D721Med (cell line): ENCODE data around the gene GCAT.
"Not testable (repeated sequence)": the region's sequence is repeated elsewhere in the genome, so short reads cannot be mapped to it uniquely, and the experiment has no call there.

ENCODE experiments used
- DNase-seq: peaks from one replicate; pipeline ENCODE4 v3.0.0; 2011; ENCODE audit warnings: low spot score; ENCODE audit not compliant: insufficient read length
- FAIRE-seq: peaks from 2 replicates; lab custom pipeline; 2011; peaks lifted over from hg19 to GRCh38; lab: Jason Lieb, UNC
- CTCF ChIP-seq: IDR thresholded peaks from 2 replicates; pipeline ENCODE4 v1.5.1; 2012; ENCODE audit warnings: mild to moderate bottlenecking, control low read depth; ENCODE audit not compliant: insufficient read depth; ENCODE audit errors: missing control alignments

The GCAT gene

GRCh38 chr22:37782340-37783168, 25.2 kb upstream of the GCAT start:
- no peak for TF ChIP-seq CTCF
- DNase-seq = no peak
- FAIRE-seq = no peak

GRCh38 chr22:37784829-37785495, 22.8 kb upstream of the GCAT start:
- FAIRE-seq (no peak), DNase-seq (no peak)
- TF ChIP-seq CTCF = no peak

- no peak for TF ChIP-seq CTCF
- FAIRE-seq (no peak), DNase-seq (no peak)
Observed at GRCh38 chr22:37790234-37790633, 17.5 kb upstream of the GCAT start.

DNA sequence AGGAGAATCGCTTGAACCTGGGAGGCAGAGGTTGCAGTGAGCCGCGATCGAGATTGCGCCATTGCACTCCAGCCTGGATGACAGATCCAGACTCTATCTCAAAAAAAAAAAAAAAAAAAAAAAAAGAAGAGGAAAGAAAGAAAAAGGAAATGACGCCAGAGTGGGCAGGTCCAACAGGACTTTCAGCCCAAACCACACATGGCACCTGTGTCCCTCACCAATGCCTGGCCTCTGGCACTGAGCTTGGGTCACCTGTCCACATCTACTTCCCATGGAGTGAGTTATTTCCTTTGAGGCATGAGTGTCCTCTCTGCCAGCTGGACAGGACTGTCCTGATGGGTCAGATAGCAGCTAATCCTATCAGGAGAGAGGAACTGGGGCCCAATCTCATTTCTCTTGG, 15.2 kb upstream of the GCAT start:
- no peak for TF ChIP-seq CTCF
- no peak for DNase-seq
- no peak for FAIRE-seq

DNA sequence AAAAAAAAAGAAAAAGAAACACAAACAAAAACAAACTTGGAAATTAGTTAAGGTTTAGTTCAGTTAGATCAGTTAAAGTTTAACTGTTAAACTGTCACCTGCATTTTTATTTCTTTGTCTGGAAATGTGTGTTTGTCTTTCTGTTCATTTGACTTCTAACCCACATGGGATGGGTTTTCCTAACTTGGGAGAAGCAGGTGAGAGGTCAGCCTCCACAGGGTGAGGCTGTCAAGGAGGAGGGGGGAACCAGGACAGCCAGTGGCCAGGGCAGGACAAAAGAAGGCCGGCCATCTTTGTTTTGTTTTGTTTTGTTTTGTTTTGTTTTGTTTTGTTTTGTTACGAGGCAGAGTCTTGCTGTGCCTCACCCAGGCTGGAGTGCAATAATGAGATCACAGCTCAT, 13.4 kb upstream of the GCAT start:
- no peak for TF ChIP-seq CTCF
- FAIRE-seq (no peak), DNase-seq (no peak)

DNA sequence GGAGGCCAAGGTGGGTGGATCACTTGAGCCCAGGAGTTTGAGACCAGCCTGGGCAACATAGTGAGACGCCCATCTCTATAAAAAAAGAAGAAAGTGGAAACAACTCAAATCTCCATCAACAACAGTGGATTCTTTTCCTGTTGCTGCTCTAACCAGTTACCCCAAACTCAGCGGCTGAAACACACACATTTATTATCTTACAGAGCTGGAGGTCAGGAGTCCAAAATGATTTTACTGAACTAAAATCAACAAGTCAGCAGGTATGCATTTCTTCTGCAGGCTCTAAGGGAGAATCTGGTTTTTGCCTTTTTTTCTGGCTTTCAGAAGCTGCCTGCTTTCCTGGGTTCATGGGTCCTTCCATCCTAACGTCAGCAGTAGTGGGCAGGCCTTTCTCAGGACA, 11.7 kb upstream of the GCAT start:
- DNase-seq (no peak), FAIRE-seq (no peak)
- TF ChIP-seq CTCF = no peak

DNA sequence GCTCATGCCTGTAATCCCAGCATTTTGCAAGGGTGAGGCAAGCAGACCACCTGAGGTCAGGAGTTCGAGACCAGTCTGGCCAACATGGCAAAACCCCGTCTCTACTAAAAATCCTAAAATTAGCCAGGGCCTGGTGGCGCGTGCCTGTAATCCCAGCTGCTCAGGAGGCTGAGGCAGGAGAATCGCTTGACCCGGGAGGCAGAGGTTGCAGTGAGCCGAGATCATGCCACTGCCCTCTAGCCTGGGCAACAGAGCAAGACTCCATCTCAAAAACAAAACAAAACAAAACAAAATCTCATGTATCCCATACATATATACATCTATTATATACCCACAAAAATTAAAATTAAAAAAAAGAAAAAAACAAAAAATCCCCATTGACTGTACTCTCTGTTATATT, 10.5 kb upstream of the GCAT start:
- FAIRE-seq, DNase-seq: not testable (repeated sequence)
